PC-3 (cell line): Measurements from ENCODE around the gene ADI1.

Source experiments
- CTCF ChIP-seq: fragments of 300-600 bp; sonication (generic); conservative IDR thresholded peaks from 2 replicates; pipeline ENCODE4 v1.5.1; 2017; ENCODE audit warnings: antibody characterized with exemption, low read depth, mild to moderate bottlenecking, low read length
- EZH2phosphoT487 ChIP-seq: fragments of 300-600 bp; sonication (generic); IDR thresholded peaks from 2 replicates; pipeline ENCODE4 v1.6.1; 2018; ENCODE audit warnings: mild to moderate bottlenecking, antibody characterized with exemption, low read length, borderline replicate concordance

GRCh38 chr2:3470166-3470651 lies 49.1 kb downstream of the ADI1 start:
- TF ChIP-seq CTCF (no peak), EZH2phosphoT487 (no peak)
